Neural cell (in vitro differentiated cells): ENCODE measurements around the gene F5. TPM values are rescaled to one million over a fixed set of nuclear protein-coding genes. Genes with fewer than 3 reads are reported as not detected.

Experiments
- H2AFZ ChIP-seq: fragments of 200-600, 300-800 bp; sonication (generic), shearing (Covaris generic); 2 replicates; pipeline ENCODE4 v1.6.0; 2014; ENCODE audit warnings: low read depth, mild to moderate bottlenecking, antibody characterized with exemption, low read length, moderate library complexity
- H3F3A ChIP-seq: fragments of 200-600 bp; shearing (Covaris generic); 2 replicates; pipeline ENCODE4 v1.6.1; 2016; ENCODE audit warnings: mild to moderate bottlenecking, moderate library complexity, mixed read lengths, antibody characterized with exemption, low read length; ENCODE audit not compliant: insufficient read depth, poor library complexity, severe bottlenecking
- H3K27ac ChIP-seq: fragments of 200-600, 300-800 bp; sonication (generic), shearing (Covaris generic); 2 replicates; pipeline ENCODE4 v1.5.1; 2014; ENCODE audit warnings: mild to moderate bottlenecking, low read length, moderate library complexity
- H3K27me3 ChIP-seq: fragments of 300-800, 200-600 bp; sonication (generic), shearing (Covaris generic); 2 replicates; pipeline ENCODE4 v1.6.0; 2014; ENCODE audit warnings: mild to moderate bottlenecking, low read depth, low read length, moderate library complexity; ENCODE audit not compliant: insufficient read depth
- H3K36me3 ChIP-seq: fragments of 300-800, 200-600 bp; sonication (generic), shearing (Covaris generic); 2 replicates; pipeline ENCODE4 v1.5.1; 2014; ENCODE audit warnings: mild to moderate bottlenecking, antibody characterized with exemption, low read length, moderate library complexity; ENCODE audit not compliant: insufficient read depth
- H3K4me2 ChIP-seq: fragments of 300-800, 200-600 bp; sonication (generic), shearing (Covaris generic); 2 replicates; pipeline ENCODE4 v1.6.0; 2014; ENCODE audit warnings: mild to moderate bottlenecking, low read length
- H3K4me3 ChIP-seq: fragments of 300-800, 200-600 bp; sonication (generic), shearing (Covaris generic); 2 replicates; pipeline ENCODE4 v1.5.1; 2014; ENCODE audit warnings: mild to moderate bottlenecking, low read length, moderate library complexity
- H3K79me2 ChIP-seq: fragments of 200-600 bp; shearing (Covaris generic); replicated peaks from 2 replicates; pipeline ENCODE4 v1.6.0; 2014; ENCODE audit warnings: mild to moderate bottlenecking, low read length, moderate library complexity; ENCODE audit not compliant: insufficient read depth
- H3K9ac ChIP-seq: fragments of 300-800, 200-600 bp; sonication (generic), shearing (Covaris generic); 2 replicates; pipeline ENCODE4 v1.6.1; 2016; ENCODE audit warnings: mild to moderate bottlenecking, low read length, mixed read lengths
- H3K9me2 ChIP-seq: fragments of 200-600 bp; shearing (Covaris generic); 2 replicates; pipeline ENCODE4 v1.6.1; 2016; ENCODE audit warnings: mild to moderate bottlenecking, low read length, mixed read lengths; ENCODE audit not compliant: insufficient read depth
- H3K9me3 ChIP-seq: fragments of 200-600, 300-800 bp; sonication (generic), shearing (Covaris generic); 2 replicates; pipeline ENCODE4 v1.6.1; 2016; ENCODE audit warnings: mild to moderate bottlenecking, mixed run types, low read length, moderate library complexity, mixed read lengths
- H4K20me1 ChIP-seq: fragments of 200-600 bp; shearing (Covaris generic); 2 replicates; pipeline ENCODE4 v1.6.1; 2016; ENCODE audit warnings: mild to moderate bottlenecking, mixed run types; ENCODE audit not compliant: insufficient read depth
- EP300 ChIP-seq: fragments of 450-650 bp; conservative IDR thresholded peaks from 2 replicates; pipeline ENCODE4 v1.6.1; 2014; ENCODE audit warnings: antibody characterized with exemption, mild to moderate bottlenecking, moderate library complexity; ENCODE audit not compliant: poor library complexity, severe bottlenecking
- EZH2 ChIP-seq: fragments of 200-600, 300-800 bp; shearing (Covaris generic), sonication (generic); IDR thresholded peaks from 2 replicates; pipeline ENCODE4 v1.6.1; 2014; ENCODE audit warnings: antibody characterized with exemption, low read length, borderline replicate concordance, mild to moderate bottlenecking; ENCODE audit not compliant: insufficient read depth, poor library complexity, severe bottlenecking
- MXI1 ChIP-seq: fragments of 450-650 bp; conservative IDR thresholded peaks from 2 replicates; pipeline ENCODE4 v1.6.1; 2014; ENCODE audit warnings: antibody characterized with exemption, mild to moderate bottlenecking; ENCODE audit not compliant: poor library complexity, severe bottlenecking
- POLR2AphosphoS5 ChIP-seq: IDR thresholded peaks from 2 replicates; pipeline ENCODE4 v1.6.1; 2012
- RAD21 ChIP-seq: fragments of 450-650 bp; conservative IDR thresholded peaks from 2 replicates; pipeline ENCODE4 v1.6.1; 2014; ENCODE audit warnings: antibody characterized with exemption, mild to moderate bottlenecking, moderate library complexity
- SMC3 ChIP-seq: fragments of 450-650 bp; conservative IDR thresholded peaks from 2 replicates; pipeline ENCODE4 v1.6.1; 2014; ENCODE audit warnings: antibody characterized with exemption, mild to moderate bottlenecking, moderate library complexity; ENCODE audit not compliant: poor library complexity
- TAF1 ChIP-seq: IDR thresholded peaks from 2 replicates; pipeline ENCODE4 v1.6.1; 2012; ENCODE audit warnings: low read depth
- polyA plus RNA-seq: library from polyadenylated mRNA; depleted of rRNA; stranded (reverse); fragments of >200 nt; gene quantifications from 2 replicates; pipeline ENCODE4 v1.2.3, GENCODE V29; 2014
- TF ChIP-seq, protein P1 (sequence below): fragments of 450-650 bp; IDR thresholded peaks from 2 replicates; pipeline ENCODE4 v1.5.1; 2014; ENCODE audit warnings: antibody characterized with exemption, mild to moderate bottlenecking, moderate library complexity; ENCODE audit not compliant: poor library complexity, severe bottlenecking
- TF ChIP-seq, protein P2 (sequence below): IDR thresholded peaks from 2 replicates; pipeline ENCODE4 v1.6.1; 2012; ENCODE audit warnings: borderline replicate concordance

Gene F5
- polyA plus RNA-seq, 1 donor from 2014 or later, result not detected

DNA sequence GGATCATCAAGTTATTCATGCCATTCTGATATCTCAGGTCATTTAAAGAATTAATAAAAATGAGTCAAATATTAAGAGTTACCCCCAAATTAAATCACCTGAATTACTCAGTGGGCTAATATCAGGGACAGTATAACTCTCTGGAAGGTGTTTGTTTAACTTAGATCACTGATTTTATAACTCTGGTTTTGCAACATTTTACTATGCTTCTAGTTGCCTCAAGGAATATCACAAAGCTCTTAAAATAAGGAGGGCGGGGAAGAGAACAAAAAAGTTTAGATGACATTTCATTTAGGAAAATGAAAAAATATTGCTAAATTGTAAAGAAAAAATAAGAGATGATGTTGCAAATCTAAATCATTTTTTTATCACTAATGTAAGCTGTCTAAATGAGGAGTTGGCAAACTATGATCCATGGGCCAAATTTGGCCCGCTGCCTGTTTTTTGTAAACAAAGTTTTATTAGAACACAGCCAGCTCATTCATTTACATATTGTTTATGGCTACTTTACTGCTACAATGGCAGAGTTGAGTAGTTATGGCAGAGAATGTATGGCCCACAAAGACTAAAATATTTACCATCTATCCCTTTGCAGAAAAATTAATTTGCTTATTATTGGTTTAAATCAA, 68.6 kb downstream of the F5 start:
- H4K20me1 ChIP-seq, result no peaks in the 10 kb centered on the region
- H3K4me2 ChIP-seq, result no peak overlapping the region
- H3K79me2 ChIP-seq, result no peaks in the 10 kb centered on the region
- no peaks in the 10 kb centered on the region for H3K36me3 ChIP-seq
- TF ChIP-seq, protein P1, sequence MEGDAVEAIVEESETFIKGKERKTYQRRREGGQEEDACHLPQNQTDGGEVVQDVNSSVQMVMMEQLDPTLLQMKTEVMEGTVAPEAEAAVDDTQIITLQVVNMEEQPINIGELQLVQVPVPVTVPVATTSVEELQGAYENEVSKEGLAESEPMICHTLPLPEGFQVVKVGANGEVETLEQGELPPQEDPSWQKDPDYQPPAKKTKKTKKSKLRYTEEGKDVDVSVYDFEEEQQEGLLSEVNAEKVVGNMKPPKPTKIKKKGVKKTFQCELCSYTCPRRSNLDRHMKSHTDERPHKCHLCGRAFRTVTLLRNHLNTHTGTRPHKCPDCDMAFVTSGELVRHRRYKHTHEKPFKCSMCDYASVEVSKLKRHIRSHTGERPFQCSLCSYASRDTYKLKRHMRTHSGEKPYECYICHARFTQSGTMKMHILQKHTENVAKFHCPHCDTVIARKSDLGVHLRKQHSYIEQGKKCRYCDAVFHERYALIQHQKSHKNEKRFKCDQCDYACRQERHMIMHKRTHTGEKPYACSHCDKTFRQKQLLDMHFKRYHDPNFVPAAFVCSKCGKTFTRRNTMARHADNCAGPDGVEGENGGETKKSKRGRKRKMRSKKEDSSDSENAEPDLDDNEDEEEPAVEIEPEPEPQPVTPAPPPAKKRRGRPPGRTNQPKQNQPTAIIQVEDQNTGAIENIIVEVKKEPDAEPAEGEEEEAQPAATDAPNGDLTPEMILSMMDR, result no peak
- TF ChIP-seq EZH2 (no peak), MXI1 (no peak), POLR2AphosphoS5 (no peak), TAF1 (no peak), RAD21 (no peak), EP300 (no peak), SMC3 (no peak)
- TF ChIP-seq, protein P2, sequence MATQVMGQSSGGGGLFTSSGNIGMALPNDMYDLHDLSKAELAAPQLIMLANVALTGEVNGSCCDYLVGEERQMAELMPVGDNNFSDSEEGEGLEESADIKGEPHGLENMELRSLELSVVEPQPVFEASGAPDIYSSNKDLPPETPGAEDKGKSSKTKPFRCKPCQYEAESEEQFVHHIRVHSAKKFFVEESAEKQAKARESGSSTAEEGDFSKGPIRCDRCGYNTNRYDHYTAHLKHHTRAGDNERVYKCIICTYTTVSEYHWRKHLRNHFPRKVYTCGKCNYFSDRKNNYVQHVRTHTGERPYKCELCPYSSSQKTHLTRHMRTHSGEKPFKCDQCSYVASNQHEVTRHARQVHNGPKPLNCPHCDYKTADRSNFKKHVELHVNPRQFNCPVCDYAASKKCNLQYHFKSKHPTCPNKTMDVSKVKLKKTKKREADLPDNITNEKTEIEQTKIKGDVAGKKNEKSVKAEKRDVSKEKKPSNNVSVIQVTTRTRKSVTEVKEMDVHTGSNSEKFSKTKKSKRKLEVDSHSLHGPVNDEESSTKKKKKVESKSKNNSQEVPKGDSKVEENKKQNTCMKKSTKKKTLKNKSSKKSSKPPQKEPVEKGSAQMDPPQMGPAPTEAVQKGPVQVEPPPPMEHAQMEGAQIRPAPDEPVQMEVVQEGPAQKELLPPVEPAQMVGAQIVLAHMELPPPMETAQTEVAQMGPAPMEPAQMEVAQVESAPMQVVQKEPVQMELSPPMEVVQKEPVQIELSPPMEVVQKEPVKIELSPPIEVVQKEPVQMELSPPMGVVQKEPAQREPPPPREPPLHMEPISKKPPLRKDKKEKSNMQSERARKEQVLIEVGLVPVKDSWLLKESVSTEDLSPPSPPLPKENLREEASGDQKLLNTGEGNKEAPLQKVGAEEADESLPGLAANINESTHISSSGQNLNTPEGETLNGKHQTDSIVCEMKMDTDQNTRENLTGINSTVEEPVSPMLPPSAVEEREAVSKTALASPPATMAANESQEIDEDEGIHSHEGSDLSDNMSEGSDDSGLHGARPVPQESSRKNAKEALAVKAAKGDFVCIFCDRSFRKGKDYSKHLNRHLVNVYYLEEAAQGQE, result no peak
- no peak overlapping the region for H3K4me3 ChIP-seq
- H3K27ac ChIP-seq, result no peak overlapping the region
- H3K9me2 ChIP-seq, result no peaks in the 10 kb centered on the region
- no peaks in the 10 kb centered on the region for H3K9me3 ChIP-seq
- no peak overlapping the region for H3K9ac ChIP-seq
- no peak overlapping the region for H2AFZ ChIP-seq
- no peaks in the 10 kb centered on the region for H3K27me3 ChIP-seq
- H3F3A ChIP-seq, result no peaks in the 10 kb centered on the region

DNA sequence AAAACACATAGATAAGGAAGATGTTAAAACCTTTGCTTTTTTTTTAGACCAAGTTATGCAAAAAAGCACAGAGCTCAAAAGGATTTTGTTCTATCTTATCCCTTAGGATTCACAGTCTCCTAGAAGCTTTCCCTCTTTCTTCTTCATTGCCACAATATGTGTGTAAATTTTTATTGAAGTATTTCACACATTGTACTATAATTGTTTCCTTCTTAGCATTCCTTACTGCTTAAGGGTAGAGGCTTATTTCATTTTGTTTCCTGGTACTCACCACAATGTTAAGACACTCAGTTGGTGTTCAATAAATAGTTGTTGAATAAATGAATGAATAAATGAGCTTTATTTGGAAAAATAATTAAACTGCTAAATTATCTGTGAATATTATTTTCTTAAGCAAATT, 70.6 kb downstream of the F5 start:
- Histone ChIP-seq H3F3A (no peaks in the 10 kb centered on the region), H3K4me2 (no peak overlapping the region), H3K27me3 (no peaks in the 10 kb centered on the region), H3K79me2 (no peaks in the 10 kb centered on the region), H3K9ac (no peak overlapping the region), H3K36me3 (no peaks in the 10 kb centered on the region), H3K9me3 (no peaks in the 10 kb centered on the region), H4K20me1 (no peaks in the 10 kb centered on the region), H3K4me3 (no peak overlapping the region), H3K27ac (no peak overlapping the region), H3K9me2 (no peaks in the 10 kb centered on the region), H2AFZ (no peak overlapping the region)
- TF ChIP-seq RAD21, result no peak
- no peak for TF ChIP-seq POLR2AphosphoS5
- TF ChIP-seq TAF1, result no peak
- TF ChIP-seq EP300, result no peak
- TF ChIP-seq, protein P1, result no peak
- no peak for TF ChIP-seq MXI1
- TF ChIP-seq SMC3, result no peak
- TF ChIP-seq EZH2, result no peak
